GM21825 (cell line): ENCODE results near the gene FSTL5.

Source experiments
- ATAC-seq: cut with Tn5 transposase; IDR thresholded peaks from one replicate; pipeline ENCODE4 v1.9.1; 2021; ENCODE audit warnings: mild to moderate bottlenecking, moderate library complexity; ENCODE audit not compliant: unreplicated experiment

The FSTL5 gene

GRCh38 chr4:161949946-161950725 lies 213.7 kb downstream of the FSTL5 start:
- ATAC-seq, result no peak

GRCh38 chr4:161948026-161948770 lies 215.6 kb downstream of the FSTL5 start:
- no peak for ATAC-seq

- no peak for ATAC-seq
Observed at GRCh38 chr4:161937596-161937995, 226.2 kb downstream of the FSTL5 start.

DNA sequence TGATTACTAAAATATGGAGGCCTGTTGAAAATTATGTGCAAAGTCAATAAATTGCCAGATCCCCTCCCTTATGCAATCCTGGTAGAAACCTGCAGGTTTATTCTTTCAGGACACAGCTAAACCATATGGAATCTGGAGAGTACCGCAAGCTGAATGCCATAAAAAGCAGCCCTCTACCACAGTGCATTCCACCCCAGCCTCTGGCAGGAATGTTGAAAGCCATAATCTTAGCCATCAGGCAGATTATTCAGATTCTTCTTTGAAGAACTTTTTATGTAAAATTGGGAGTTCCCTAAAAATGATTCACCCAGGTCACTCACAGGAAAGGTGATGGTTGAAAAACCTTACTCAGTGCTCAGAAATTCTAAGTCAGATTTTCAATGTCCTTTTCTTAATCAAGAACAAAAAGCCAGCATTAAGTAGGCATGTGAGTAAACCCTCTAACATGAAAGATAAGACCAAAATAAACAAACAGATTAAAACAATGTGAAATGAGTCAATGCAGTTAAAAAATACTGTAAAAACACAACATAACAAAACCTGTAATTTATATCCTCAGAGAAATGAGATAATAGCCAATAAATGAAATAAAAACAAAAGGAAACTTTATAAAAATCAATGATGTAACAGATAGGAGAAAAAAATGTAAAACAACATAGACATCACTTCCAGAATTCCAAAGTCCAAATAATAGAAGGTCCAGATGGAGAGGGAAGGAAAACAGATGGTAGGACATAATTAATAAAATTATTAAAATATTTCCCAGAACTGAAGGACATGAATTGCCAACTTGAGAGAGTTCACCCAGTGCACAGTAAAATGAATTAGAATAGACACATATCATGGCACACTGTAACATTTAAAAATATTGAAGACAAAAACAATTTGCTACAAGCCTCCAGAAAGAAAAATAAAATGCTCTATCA lies 226.9 kb downstream of the FSTL5 start:
- no peak for ATAC-seq

DNA sequence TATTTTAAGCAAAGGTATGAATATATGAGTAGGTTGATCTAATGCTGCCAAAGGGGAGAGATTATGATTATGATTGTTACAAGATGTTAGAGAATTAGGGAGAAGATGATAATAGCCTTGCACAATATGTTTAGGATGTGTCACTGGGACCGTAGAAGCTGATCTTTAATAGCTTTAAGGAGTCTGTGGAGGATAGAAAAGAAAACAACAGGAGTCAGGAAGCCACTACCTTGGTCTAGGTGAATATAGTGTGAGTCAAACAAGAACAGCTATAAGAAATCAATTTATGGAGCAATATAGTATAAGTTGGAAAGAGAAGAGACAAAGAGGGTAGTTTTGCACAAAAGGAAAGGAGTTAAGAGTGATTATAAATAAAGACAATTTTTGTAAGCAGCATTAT lies 232.7 kb downstream of the FSTL5 start:
- no peak for ATAC-seq

- no peak for ATAC-seq
Observed at GRCh38 chr4:161929956-161930355, 233.8 kb downstream of the FSTL5 start.

DNA sequence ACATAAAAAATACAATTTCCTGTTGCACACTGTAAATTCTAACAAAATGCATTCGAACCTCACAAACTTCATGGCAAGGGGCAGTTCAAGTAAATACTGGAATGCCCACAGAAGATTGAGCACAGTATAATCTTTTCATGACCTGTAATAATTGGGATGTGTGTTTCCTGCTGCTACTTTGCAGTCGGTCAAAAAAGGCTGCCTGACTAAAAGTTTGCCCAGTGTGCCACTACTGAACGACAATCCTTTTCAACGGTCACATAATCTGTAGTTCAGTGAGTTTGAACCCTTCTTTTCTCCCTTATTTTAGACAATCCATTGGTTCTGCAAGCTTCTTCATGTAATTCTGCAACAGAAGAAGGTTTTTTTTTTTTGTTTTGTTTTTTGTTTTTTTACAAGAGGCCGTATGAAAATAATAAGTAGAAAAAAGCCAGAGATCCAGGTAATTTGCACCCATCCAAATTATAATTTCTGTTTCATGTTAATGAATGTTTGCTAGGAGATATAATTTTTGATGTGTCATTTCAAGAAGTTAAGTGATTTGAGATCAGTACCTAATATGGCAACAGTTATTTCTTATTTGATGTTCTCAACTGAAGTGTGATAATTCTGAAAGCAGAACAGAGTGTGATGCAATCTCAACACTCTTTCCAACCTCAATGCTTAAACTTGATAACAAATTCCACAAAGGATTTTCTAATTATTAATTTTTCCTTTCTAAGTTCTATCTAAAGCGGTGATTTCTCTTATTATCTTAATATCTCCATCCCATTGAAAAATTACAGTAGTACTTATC lies 237.6 kb downstream of the FSTL5 start:
- no peak for ATAC-seq

DNA sequence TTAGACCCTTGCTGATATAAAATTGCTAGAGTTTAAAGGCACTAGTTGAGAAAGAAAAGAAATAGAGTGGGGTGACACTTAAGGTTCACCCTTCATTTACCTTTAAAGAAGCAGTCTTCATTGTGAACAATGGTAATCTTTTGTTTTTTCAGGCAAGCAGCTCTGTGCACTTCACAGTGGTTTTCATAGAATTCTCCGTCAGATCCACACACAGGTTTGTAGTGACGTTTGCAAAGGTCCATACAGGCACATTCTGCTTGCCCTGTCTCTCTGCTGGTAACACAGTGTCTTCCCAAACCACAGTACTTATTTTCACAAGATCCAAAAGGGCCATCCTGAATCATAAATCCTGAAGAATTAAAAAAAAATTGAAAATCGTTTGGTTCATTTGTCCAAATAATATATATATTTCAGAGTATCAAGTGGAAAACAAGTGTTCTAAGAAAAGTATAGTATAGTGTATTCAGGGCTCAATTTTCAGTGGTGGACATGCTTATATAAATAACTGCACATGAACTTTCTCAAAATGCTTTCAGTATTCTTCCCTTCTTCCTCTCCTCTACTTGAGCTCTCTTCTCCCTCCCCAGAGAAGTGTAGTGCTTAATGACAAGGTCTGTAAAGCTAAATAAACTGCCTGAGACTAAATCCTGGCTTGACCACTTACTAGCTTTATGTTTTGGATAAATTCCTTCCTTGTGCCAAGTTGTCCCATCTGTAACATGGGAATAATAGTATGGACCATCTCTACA lies 243.3 kb downstream of the FSTL5 start:
- no peak for ATAC-seq

DNA sequence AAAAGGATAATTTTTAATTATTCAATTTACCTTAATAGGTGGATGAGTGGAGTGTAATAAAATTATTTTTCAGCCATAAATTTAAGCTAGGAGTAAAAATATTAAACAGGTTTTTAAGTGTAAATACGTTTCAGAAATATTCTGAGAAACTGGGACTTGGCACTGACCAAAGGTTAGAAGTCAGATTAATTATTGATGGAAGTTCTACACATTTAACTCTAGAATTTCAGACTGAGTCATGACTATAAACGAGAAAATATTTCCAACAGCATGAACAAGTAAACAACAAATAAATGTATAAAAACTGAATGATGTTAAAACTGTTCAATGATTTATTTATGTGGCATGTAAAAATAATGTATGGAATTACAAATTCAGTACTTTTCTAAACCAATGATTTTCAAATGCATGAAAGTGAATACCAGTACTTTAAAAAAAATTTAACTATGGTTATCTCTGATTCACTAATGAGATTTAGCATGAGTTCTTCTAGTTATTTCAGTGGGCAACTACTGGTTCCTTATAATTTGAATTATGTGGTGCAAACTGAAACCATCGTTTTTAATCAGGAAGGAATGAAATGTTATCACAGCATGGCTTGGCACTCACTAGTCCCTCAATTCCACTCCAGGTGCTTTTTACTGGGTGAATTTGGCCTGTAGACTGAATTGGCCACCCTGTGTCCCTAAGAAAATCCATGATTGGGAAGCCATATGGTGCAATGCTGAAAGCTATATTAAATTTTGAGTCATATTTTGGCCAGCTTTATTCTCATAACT lies 244.2 kb downstream of the FSTL5 start:
- no peak for ATAC-seq

GRCh38 chr4:161916035-161916434 lies 247.8 kb downstream of the FSTL5 start:
- ATAC-seq, result no peak

GRCh38 chr4:161907590-161907955 lies 256.2 kb downstream of the FSTL5 start:
- ATAC-seq, result no peak

- ATAC-seq, result no peak
Observed at GRCh38 chr4:161906836-161907589, 256.8 kb downstream of the FSTL5 start.

DNA sequence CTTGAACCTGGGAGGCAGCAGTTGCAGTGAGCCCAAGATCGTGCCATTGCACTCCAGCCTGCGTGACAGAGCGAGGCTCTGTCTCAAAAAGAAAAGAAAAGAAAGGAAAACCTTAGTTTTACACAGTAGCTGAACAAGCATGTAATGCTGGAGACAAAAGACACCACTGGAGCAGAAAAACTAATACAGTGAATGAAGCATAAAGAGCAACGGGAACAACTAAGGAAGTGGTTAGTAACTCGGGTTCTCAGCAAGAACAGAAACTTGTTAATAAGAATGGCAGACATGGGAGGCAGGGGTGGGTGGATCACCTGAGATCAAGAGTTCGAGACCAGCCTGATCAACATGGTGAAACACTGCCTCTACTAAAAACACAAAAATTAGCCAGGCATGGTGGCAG lies 263.7 kb downstream of the FSTL5 start:
- no peak for ATAC-seq

DNA sequence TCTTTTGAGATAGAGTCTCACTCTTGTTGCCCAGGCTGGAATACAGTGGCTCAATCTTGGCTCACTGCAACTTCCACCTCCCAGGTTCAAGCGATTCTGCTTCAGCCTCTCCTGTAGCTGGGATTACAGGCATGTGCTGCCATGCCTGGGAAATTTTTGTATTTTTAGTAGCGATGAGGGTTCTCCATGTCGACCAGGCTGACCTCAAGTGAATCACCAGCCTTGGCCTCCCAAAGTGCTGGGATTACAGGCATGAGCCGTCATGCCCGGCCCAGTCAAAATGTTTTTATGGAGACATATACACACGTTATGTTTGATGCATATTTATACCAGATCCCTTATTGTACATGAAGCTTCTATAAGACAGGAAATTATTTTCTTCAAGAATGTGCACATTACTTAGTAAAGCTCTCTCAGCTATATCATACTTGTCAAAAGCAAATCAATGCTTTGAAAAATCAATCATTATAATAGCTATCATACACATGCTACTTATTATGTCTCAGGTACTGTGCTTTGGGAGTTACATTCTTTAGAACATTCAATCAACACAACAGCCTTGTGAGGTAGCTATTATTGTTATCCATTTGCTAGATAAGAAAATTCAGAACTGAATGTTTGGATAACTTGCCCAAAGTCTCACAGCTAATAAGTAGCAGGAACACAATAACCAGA lies 269.2 kb downstream of the FSTL5 start:
- no peak for ATAC-seq

- ATAC-seq, result no peak
Observed at GRCh38 chr4:161894014-161894413, 269.8 kb downstream of the FSTL5 start.

DNA sequence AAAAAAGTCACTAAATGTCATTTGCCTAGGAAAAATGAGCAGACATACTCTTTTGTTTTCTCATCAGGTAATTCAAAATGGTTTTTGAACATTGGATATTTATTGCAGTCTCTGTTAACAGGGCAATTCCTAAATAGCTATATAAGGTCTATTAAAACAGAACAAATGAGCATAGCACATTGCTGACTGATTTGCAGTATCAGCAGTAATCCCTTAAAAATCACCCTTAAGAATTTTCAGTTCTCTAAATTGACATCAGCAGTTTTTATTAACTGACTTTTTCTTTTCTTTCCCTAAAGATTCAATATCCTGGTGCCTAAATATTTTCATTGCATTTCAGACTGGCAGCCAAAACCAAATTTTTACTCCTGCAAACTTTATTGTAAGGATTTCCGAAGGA lies 270.2 kb downstream of the FSTL5 start:
- ATAC-seq, result no peak

GRCh38 chr4:161892951-161893350 lies 270.8 kb downstream of the FSTL5 start:
- no peak for ATAC-seq

- no peak for ATAC-seq
Observed at GRCh38 chr4:161883157-161883556, 280.6 kb downstream of the FSTL5 start.
